DOHH2 (cell line): ENCODE measurements around the gene NRAP.
A peak's percentile ranks its signal among the peaks of the same experiment; 100 is the strongest.

Source experiments
- H3F3A ChIP-seq: fragments of 200-600 bp; sonication (generic), shearing (Covaris generic); 2 replicates; pipeline ENCODE4 v1.6.0; 2016; ENCODE audit warnings: antibody characterized with exemption, mild to moderate bottlenecking; ENCODE audit not compliant: control insufficient read depth, insufficient read depth
- H3K27ac ChIP-seq: fragments of 200-600 bp; sonication (generic); 2 replicates; pipeline ENCODE4 v1.5.1; 2014; ENCODE audit warnings: low read depth, mild to moderate bottlenecking, low read length, moderate library complexity
- H3K27me3 ChIP-seq: fragments of 200-600 bp; sonication (generic); 2 replicates; pipeline ENCODE4 v1.6.1; 2014; ENCODE audit warnings: mild to moderate bottlenecking, low read length, mixed read lengths; ENCODE audit not compliant: control insufficient read depth
- H3K36me3 ChIP-seq: fragments of 200-600 bp; sonication (generic); 2 replicates; pipeline ENCODE4 v1.6.1; 2014; ENCODE audit warnings: mild to moderate bottlenecking, low read length, moderate library complexity, mixed read lengths; ENCODE audit not compliant: control insufficient read depth
- H3K4me1 ChIP-seq: fragments of 200-600 bp; sonication (generic); 2 replicates; pipeline ENCODE4 v1.6.1; 2014; ENCODE audit warnings: mild to moderate bottlenecking, low read length, mixed read lengths; ENCODE audit not compliant: control insufficient read depth
- H3K4me2 ChIP-seq: fragments of 200-600 bp; sonication (generic); 2 replicates; pipeline ENCODE4 v1.6.0; 2014; ENCODE audit warnings: mild to moderate bottlenecking, low read length, moderate library complexity
- H3K4me3 ChIP-seq: fragments of 200-600 bp; sonication (generic); 2 replicates; pipeline ENCODE4 v1.5.1; 2014; ENCODE audit warnings: mild to moderate bottlenecking, low read length, mixed read lengths
- H3K79me2 ChIP-seq: fragments of 200-600 bp; sonication (generic); 2 replicates; pipeline ENCODE4 v1.6.1; 2014; ENCODE audit warnings: mild to moderate bottlenecking, low read length, mixed read lengths; ENCODE audit not compliant: control insufficient read depth
- H3K9me2 ChIP-seq: fragments of 200-600 bp; sonication (generic); replicated peaks from 2 replicates; pipeline ENCODE4 v1.6.1; 2014; ENCODE audit warnings: mild to moderate bottlenecking, low read length, mixed read lengths; ENCODE audit not compliant: control insufficient read depth
- H3K9me3 ChIP-seq: fragments of 200-600 bp; sonication (generic); 2 replicates; pipeline ENCODE4 v1.6.1; 2014; ENCODE audit warnings: antibody characterized with exemption, low read length, mixed read lengths; ENCODE audit not compliant: control insufficient read depth, insufficient read depth
- H4K20me1 ChIP-seq: fragments of 200-600 bp; sonication (generic); 2 replicates; pipeline ENCODE4 v1.6.0; 2014; ENCODE audit warnings: low read depth, mild to moderate bottlenecking, antibody characterized with exemption, low read length, moderate library complexity; ENCODE audit not compliant: control insufficient read depth, insufficient read depth
- CTCF ChIP-seq: fragments of 200-600 bp; sonication (generic); IDR thresholded peaks from one replicate; pipeline ENCODE4 v1.5.1; 2014; ENCODE audit warnings: antibody characterized with exemption, mild to moderate bottlenecking, low read depth, low read length; ENCODE audit not compliant: poor library complexity, severe bottlenecking
- EZH2phosphoT487 ChIP-seq: fragments of 200-600 bp; sonication (generic); IDR thresholded peaks from 2 replicates; pipeline ENCODE4 v1.6.1; 2017; ENCODE audit warnings: borderline replicate concordance, mild to moderate bottlenecking, antibody characterized with exemption, low read length, moderate library complexity, mixed read lengths

Gene NRAP

GRCh38 chr10:113616244-113617074 is 47.4 kb downstream of the NRAP start:
- TF ChIP-seq CTCF (peak; percentile 49), EZH2phosphoT487 (no peak)
- Histone ChIP-seq H3K79me2 (no peaks in the 10 kb centered on the region), H3K4me2 (no peak overlapping the region), H3K27me3 (no peaks in the 10 kb centered on the region), H4K20me1 (no peaks in the 10 kb centered on the region), H3F3A (no peaks in the 10 kb centered on the region), H3K27ac (no peak overlapping the region), H3K36me3 (no peaks in the 10 kb centered on the region), H3K4me3 (no peak overlapping the region), H3K4me1 (no peaks in the 10 kb centered on the region), H3K9me3 (no peaks in the 10 kb centered on the region), H3K9me2 (no peaks in the 10 kb centered on the region)

GRCh38 chr10:113613977-113614690 is 49.7 kb downstream of the NRAP start:
- no peaks in the 10 kb centered on the region for H3K27me3 ChIP-seq
- H3K9me3 ChIP-seq, result no peaks in the 10 kb centered on the region
- no peaks in the 10 kb centered on the region for H3F3A ChIP-seq
- no peak overlapping the region for H3K4me2 ChIP-seq
- TF ChIP-seq CTCF (no peak), EZH2phosphoT487 (no peak)
- H4K20me1 ChIP-seq, result no peaks in the 10 kb centered on the region
- H3K4me1 ChIP-seq, result no peaks in the 10 kb centered on the region
- no peak overlapping the region for H3K27ac ChIP-seq
- no peaks in the 10 kb centered on the region for H3K79me2 ChIP-seq
- no peaks in the 10 kb centered on the region for H3K9me2 ChIP-seq
- no peak overlapping the region for H3K4me3 ChIP-seq
- H3K36me3 ChIP-seq, result no peaks in the 10 kb centered on the region

GRCh38 chr10:113613427-113613826 is 50.4 kb downstream of the NRAP start:
- no peaks in the 10 kb centered on the region for H3K27me3 ChIP-seq
- no peak for TF ChIP-seq EZH2phosphoT487
- TF ChIP-seq CTCF, result no peak
- no peak overlapping the region for H3K4me2 ChIP-seq
- H3K9me2 ChIP-seq, result no peaks in the 10 kb centered on the region
- H4K20me1 ChIP-seq, result no peaks in the 10 kb centered on the region
- H3K9me3 ChIP-seq, result no peaks in the 10 kb centered on the region
- H3K4me1 ChIP-seq, result no peaks in the 10 kb centered on the region
- no peaks in the 10 kb centered on the region for H3F3A ChIP-seq
- H3K4me3 ChIP-seq, result no peak overlapping the region
- H3K79me2 ChIP-seq, result no peaks in the 10 kb centered on the region
- H3K36me3 ChIP-seq, result no peaks in the 10 kb centered on the region
- no peak overlapping the region for H3K27ac ChIP-seq
